ENCODE measurements around the gene C11orf52.

DNA sequence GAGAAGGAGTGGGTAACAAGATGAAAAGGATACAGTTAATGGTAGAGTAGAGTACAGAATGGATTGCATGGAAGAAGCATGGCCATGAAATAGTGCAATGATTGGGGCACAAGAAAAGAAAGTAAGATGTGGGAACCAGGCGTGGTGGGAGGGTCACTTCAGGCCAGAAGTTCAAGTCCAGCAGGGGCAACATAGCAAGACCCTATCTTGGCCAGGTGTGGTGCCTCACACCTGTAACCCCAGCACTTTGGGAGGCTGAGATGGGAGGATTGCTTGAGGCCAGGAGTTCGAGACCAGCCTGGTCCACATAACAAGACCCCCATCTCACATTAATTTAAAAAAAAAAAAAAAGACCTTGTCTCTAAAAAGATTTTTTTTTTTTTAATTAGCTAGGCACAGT, 1.4 kb upstream of the C11orf52 start:
- TF ChIP-seq TARDBP (IDR thresholded peaks at IDR 0.05) (no peak), BHLHE40 (IDR thresholded peaks at IDR 0.05; ENCODE audit: borderline replicate concordance) (no peak), SP1 (IDR thresholded peaks at IDR 0.05) (no peak), ELF4 (IDR thresholded peaks at IDR 0.05) (no peak), HDGF (IDR thresholded peaks at IDR 0.05; ENCODE audit: borderline replicate concordance) (no peak), LEF1 (IDR thresholded peaks at IDR 0.05; ENCODE audit: borderline replicate concordance) (no peak), PKNOX1 (IDR thresholded peaks at IDR 0.05) (no peak)

Measured in HEK293T (cell line).